Mucosa of stomach (tissue), 1 donor: ENCODE data around the gene SLC38A11.
"Not testable (repeated sequence)": the region's sequence is repeated elsewhere in the genome, so short reads cannot be mapped to it uniquely, and the experiment has no call there.

Source experiments
- H3K27me3 ChIP-seq: one replicate; pipeline ENCODE4 v1.7.0; 2013; ENCODE audit warnings: mild to moderate bottlenecking, low read length; ENCODE audit not compliant: control insufficient read depth, insufficient read depth
- H3K36me3 ChIP-seq: one replicate; pipeline ENCODE4 v1.7.0; 2013; ENCODE audit warnings: low read length; ENCODE audit not compliant: control insufficient read depth, insufficient read depth
- H3K4me1 ChIP-seq: one replicate; pipeline ENCODE4 v1.7.0; 2013; ENCODE audit warnings: mild to moderate bottlenecking, low read length; ENCODE audit not compliant: control insufficient read depth, insufficient read depth
- H3K4me3 ChIP-seq: one replicate; pipeline ENCODE4 v1.7.0; 2013; ENCODE audit warnings: low read length
- H3K9ac ChIP-seq: one replicate; pipeline ENCODE4 v1.7.0; 2013; ENCODE audit warnings: mild to moderate bottlenecking, low read length, moderate library complexity
- H3K9me3 ChIP-seq: one replicate; pipeline ENCODE4 v1.7.0; 2013; ENCODE audit warnings: mild to moderate bottlenecking, low read length, moderate library complexity; ENCODE audit not compliant: control insufficient read depth
- donor health status: Pancreatic carcinoma.

SLC38A11 gene

GRCh38 chr2:164867779-164868397 is 87.4 kb downstream of the SLC38A11 start:
- Histone ChIP-seq H3K4me3 (no peak overlapping the region), H3K27me3 (no peaks in the 10 kb centered on the region), H3K9ac (no peak overlapping the region), H3K36me3 (no peaks in the 10 kb centered on the region), H3K9me3 (no peaks in the 10 kb centered on the region), H3K4me1 (no peaks in the 10 kb centered on the region)

GRCh38 chr2:164866381-164866780 is 88.9 kb downstream of the SLC38A11 start:
- H3K36me3 ChIP-seq, H3K9me3 ChIP-seq, H3K4me3 ChIP-seq, H3K4me1 ChIP-seq, H3K9ac ChIP-seq, H3K27me3 ChIP-seq: not testable (repeated sequence)

- Histone ChIP-seq H3K9ac (no peak overlapping the region), H3K9me3 (no peaks in the 10 kb centered on the region), H3K27me3 (no peaks in the 10 kb centered on the region), H3K36me3 (no peaks in the 10 kb centered on the region), H3K4me3 (no peak overlapping the region), H3K4me1 (no peaks in the 10 kb centered on the region)
Measured at GRCh38 chr2:164860694-164861042, 94.7 kb downstream of the SLC38A11 start.

GRCh38 chr2:164859906-164860693 is 95.2 kb downstream of the SLC38A11 start:
- H3K36me3 ChIP-seq, H3K9me3 ChIP-seq, H3K4me1 ChIP-seq, H3K27me3 ChIP-seq, H3K4me3 ChIP-seq, H3K9ac ChIP-seq: not testable (repeated sequence)

GRCh38 chr2:164859251-164859818 is 96.0 kb downstream of the SLC38A11 start:
- Histone ChIP-seq H3K4me3 (no peak overlapping the region), H3K27me3 (no peaks in the 10 kb centered on the region), H3K4me1 (no peaks in the 10 kb centered on the region), H3K9me3 (no peaks in the 10 kb centered on the region), H3K36me3 (no peaks in the 10 kb centered on the region), H3K9ac (no peak overlapping the region)

- Histone ChIP-seq H3K36me3 (no peaks in the 10 kb centered on the region), H3K4me3 (no peak overlapping the region), H3K9ac (no peak overlapping the region), H3K4me1 (no peaks in the 10 kb centered on the region), H3K9me3 (no peaks in the 10 kb centered on the region), H3K27me3 (no peaks in the 10 kb centered on the region)
Measured at GRCh38 chr2:164852086-164852485, 103.2 kb downstream of the SLC38A11 start.

GRCh38 chr2:164850235-164850634 is 105.1 kb downstream of the SLC38A11 start:
- Histone ChIP-seq H3K4me3 (no peak overlapping the region), H3K36me3 (no peaks in the 10 kb centered on the region), H3K9me3 (no peaks in the 10 kb centered on the region), H3K4me1 (no peaks in the 10 kb centered on the region), H3K27me3 (no peaks in the 10 kb centered on the region), H3K9ac (no peak overlapping the region)

GRCh38 chr2:164849506-164849905 is 105.8 kb downstream of the SLC38A11 start:
- no peak overlapping the region for H3K4me3 ChIP-seq
- no peaks in the 10 kb centered on the region for H3K9me3 ChIP-seq
- no peaks in the 10 kb centered on the region for H3K36me3 ChIP-seq
- no peaks in the 10 kb centered on the region for H3K27me3 ChIP-seq
- H3K4me1 ChIP-seq, result no peaks in the 10 kb centered on the region
- no peak overlapping the region for H3K9ac ChIP-seq

- Histone ChIP-seq H3K36me3 (no peaks in the 10 kb centered on the region), H3K27me3 (no peaks in the 10 kb centered on the region), H3K9me3 (no peaks in the 10 kb centered on the region), H3K9ac (no peak overlapping the region), H3K4me1 (no peaks in the 10 kb centered on the region), H3K4me3 (no peak overlapping the region)
Measured at GRCh38 chr2:164847981-164848741, 107.2 kb downstream of the SLC38A11 start.

GRCh38 chr2:164847291-164847690 is 108.0 kb downstream of the SLC38A11 start:
- Histone ChIP-seq H3K9ac (no peak overlapping the region), H3K27me3 (no peaks in the 10 kb centered on the region), H3K4me3 (no peak overlapping the region), H3K36me3 (no peaks in the 10 kb centered on the region), H3K4me1 (no peaks in the 10 kb centered on the region), H3K9me3 (no peaks in the 10 kb centered on the region)

GRCh38 chr2:164846276-164846675 is 109.0 kb downstream of the SLC38A11 start:
- Histone ChIP-seq H3K4me1 (no peaks in the 10 kb centered on the region), H3K4me3 (no peak overlapping the region), H3K9me3 (no peaks in the 10 kb centered on the region), H3K27me3 (no peaks in the 10 kb centered on the region), H3K36me3 (no peaks in the 10 kb centered on the region), H3K9ac (no peak overlapping the region)
